ENCODE results near the gene PDCL2.
"Not testable (repeated sequence)": the region's sequence is repeated elsewhere in the genome, so short reads cannot be mapped to it uniquely, and the experiment has no call there.

The PDCL2 gene

GRCh38 chr4:55598641-55599040 is 6.6 kb upstream of the PDCL2 start:
- in situ Hi-C loops (cut with HindIII; ENCODE audit: low sequenced_read_pairs), result no loop called here

- in situ Hi-C loops (cut with HindIII; ENCODE audit: low sequenced_read_pairs), result no loop called here
Observed at GRCh38 chr4:55588160-55588559, 3.9 kb downstream of the PDCL2 start.

- in situ Hi-C loops (cut with HindIII; ENCODE audit: low sequenced_read_pairs), result not testable (repeated sequence)
Observed at GRCh38 chr4:55582773-55583172, 9.3 kb downstream of the PDCL2 start.

GRCh38 chr4:55578341-55579010 is 13.6 kb downstream of the PDCL2 start:
- in situ Hi-C loops (cut with HindIII; ENCODE audit: low sequenced_read_pairs), result no loop called here

- in situ Hi-C loops (cut with HindIII; ENCODE audit: low sequenced_read_pairs), result no loop called here
Observed at GRCh38 chr4:55575513-55575912, 16.5 kb downstream of the PDCL2 start.

- in situ Hi-C loops (cut with HindIII; ENCODE audit: low sequenced_read_pairs), result no loop called here
Observed at GRCh38 chr4:55574252-55574651, 17.8 kb downstream of the PDCL2 start.

GRCh38 chr4:55571806-55572205 is 20.2 kb downstream of the PDCL2 start:
- in situ Hi-C loops (cut with HindIII; ENCODE audit: low sequenced_read_pairs), result no loop called here

GRCh38 chr4:55568905-55569504 is 23.0 kb downstream of the PDCL2 start:
- in situ Hi-C loops (cut with HindIII; ENCODE audit: low sequenced_read_pairs), result no loop called here

GRCh38 chr4:55561889-55562288 is 30.2 kb downstream of the PDCL2 start:
- in situ Hi-C loops (cut with HindIII; ENCODE audit: low sequenced_read_pairs), result no loop called here

- in situ Hi-C loops (cut with HindIII; ENCODE audit: low sequenced_read_pairs), result no loop called here
Observed at GRCh38 chr4:55560096-55560495, 31.9 kb downstream of the PDCL2 start.

- in situ Hi-C loops (cut with HindIII; ENCODE audit: low sequenced_read_pairs), result no loop called here
Observed at GRCh38 chr4:55554453-55555030, 37.5 kb downstream of the PDCL2 start.

- in situ Hi-C loops (cut with HindIII; ENCODE audit: low sequenced_read_pairs), result no loop called here
Observed at GRCh38 chr4:55553441-55554201, 38.4 kb downstream of the PDCL2 start.

GRCh38 chr4:55551964-55552363 is 40.1 kb downstream of the PDCL2 start:
- in situ Hi-C loops (cut with HindIII; ENCODE audit: low sequenced_read_pairs), result not testable (repeated sequence)

GRCh38 chr4:55549888-55550287 is 42.2 kb downstream of the PDCL2 start:
- in situ Hi-C loops (cut with HindIII; ENCODE audit: low sequenced_read_pairs), result no loop called here

GRCh38 chr4:55547918-55548317 is 44.1 kb downstream of the PDCL2 start:
- in situ Hi-C loops (cut with HindIII; ENCODE audit: low sequenced_read_pairs), result no loop called here

GRCh38 chr4:55547466-55547770 is 44.6 kb downstream of the PDCL2 start:
- in situ Hi-C loops (cut with HindIII; ENCODE audit: low sequenced_read_pairs), result no loop called here

- in situ Hi-C loops (cut with HindIII; ENCODE audit: low sequenced_read_pairs), result no loop called here
Observed at GRCh38 chr4:55546756-55547465, 45.1 kb downstream of the PDCL2 start, which contains the start of gene CLOCK. TSS of gene CLOCK (minus strand) at chr4:55546909. CDS start at chr4:55482785, 64,124 bp downstream.

GRCh38 chr4:55546506-55546755 is 45.6 kb downstream of the PDCL2 start:
- in situ Hi-C loops (cut with HindIII; ENCODE audit: low sequenced_read_pairs), result no loop called here

- in situ Hi-C loops (cut with HindIII; ENCODE audit: low sequenced_read_pairs), result no loop called here
Observed at GRCh38 chr4:55545641-55546505, 46.2 kb downstream of the PDCL2 start.

- in situ Hi-C loops (cut with HindIII; ENCODE audit: low sequenced_read_pairs), result no loop called here
Observed at GRCh38 chr4:55545151-55545550, 46.9 kb downstream of the PDCL2 start.
